Loucy (cell line): ENCODE measurements around the gene HOXA13.

Experiments
- H2AFZ ChIP-seq: fragments of 200-600 bp; sonication (generic); 2 replicates; pipeline ENCODE4 v1.6.0; 2016; ENCODE audit warnings: antibody characterized with exemption, mild to moderate bottlenecking, low read length, moderate library complexity
- H3F3A ChIP-seq: fragments of 200-600 bp; 2 replicates; pipeline ENCODE4 v1.6.0; 2016; ENCODE audit warnings: antibody characterized with exemption, low read depth, mild to moderate bottlenecking
- H3K27me3 ChIP-seq: fragments of 200-600 bp; sonication (generic); 2 replicates; pipeline ENCODE4 v1.6.1; 2014; ENCODE audit warnings: low read length, mild to moderate bottlenecking; ENCODE audit not compliant: insufficient read depth, poor library complexity, severe bottlenecking
- H3K36me3 ChIP-seq: fragments of 200-600 bp; sonication (generic); 2 replicates; pipeline ENCODE4 v1.6.1; 2016; ENCODE audit warnings: low read length; ENCODE audit not compliant: insufficient read depth
- H3K4me1 ChIP-seq: fragments of 200-600 bp; sonication (generic); 2 replicates; pipeline ENCODE4 v1.5.1; 2014; ENCODE audit warnings: low read length, mild to moderate bottlenecking; ENCODE audit not compliant: insufficient read depth, poor library complexity, severe bottlenecking
- H3K4me2 ChIP-seq: fragments of 200-600 bp; sonication (generic); 2 replicates; pipeline ENCODE4 v1.6.0; 2014; ENCODE audit warnings: antibody characterized with exemption, low read length, low read depth, mild to moderate bottlenecking; ENCODE audit not compliant: poor library complexity, severe bottlenecking
- H3K4me3 ChIP-seq: fragments of 200-600 bp; sonication (generic); 2 replicates; pipeline ENCODE4 v1.5.1; 2014; ENCODE audit warnings: low read length, mild to moderate bottlenecking, mixed read lengths; ENCODE audit not compliant: poor library complexity, severe bottlenecking
- H3K79me2 ChIP-seq: fragments of 200-600 bp; sonication (generic); 2 replicates; pipeline ENCODE4 v1.6.1; 2014; ENCODE audit warnings: low read length; ENCODE audit not compliant: insufficient read depth
- H3K9ac ChIP-seq: fragments of 200-600 bp; sonication (generic); 2 replicates; pipeline ENCODE4 v1.6.0; 2014; ENCODE audit warnings: mild to moderate bottlenecking, low read depth, low read length, moderate library complexity; ENCODE audit not compliant: poor library complexity, severe bottlenecking
- H3K9me2 ChIP-seq: fragments of 200-600 bp; sonication (generic); replicated peaks from 2 replicates; pipeline ENCODE4 v1.6.1; 2016; ENCODE audit warnings: low read depth, low read length, mixed read lengths
- H3K9me3 ChIP-seq: fragments of 200-600 bp; sonication (generic); 2 replicates; pipeline ENCODE4 v1.6.1; 2014; ENCODE audit warnings: mild to moderate bottlenecking, antibody characterized with exemption, low read length, low read depth; ENCODE audit not compliant: insufficient read depth
- H4K20me1 ChIP-seq: fragments of 200-600 bp; sonication (generic); 2 replicates; pipeline ENCODE4 v1.6.0; 2014; ENCODE audit warnings: antibody characterized with exemption, low read length, mild to moderate bottlenecking; ENCODE audit not compliant: insufficient read depth, poor library complexity, severe bottlenecking
- EZH2phosphoT487 ChIP-seq: fragments of 200-600 bp; IDR thresholded peaks from 2 replicates; pipeline ENCODE4 v1.6.1; 2018; ENCODE audit warnings: antibody characterized with exemption, mild to moderate bottlenecking, moderate library complexity, borderline replicate concordance
- TF ChIP-seq, protein P1 (sequence below): fragments of 200-600 bp; sonication (generic); conservative IDR thresholded peaks from 2 replicates; pipeline ENCODE4 v1.5.1; 2014; ENCODE audit warnings: mild to moderate bottlenecking, antibody characterized with exemption, low read length

Gene HOXA13

GRCh38 chr7:27158436-27159265 is 41.2 kb downstream of the HOXA13 start:
- no peaks in the 10 kb centered on the region for H3K9me2 ChIP-seq
- peaks cover 12% of the 10 kb centered on the region; the same call in 1 of the 2 replicates for H3F3A ChIP-seq
- no peak overlapping the region for H2AFZ ChIP-seq
- H3K36me3 ChIP-seq: peaks cover 17% of the 10 kb centered on the region
- peaks cover 19% of the 10 kb centered on the region for H3K4me1 ChIP-seq
- peak overlapping the region; percentile 94 for H3K4me3 ChIP-seq
- H4K20me1 ChIP-seq: peaks cover 19% of the 10 kb centered on the region
- TF ChIP-seq EZH2phosphoT487: no peak
- TF ChIP-seq, protein P1, sequence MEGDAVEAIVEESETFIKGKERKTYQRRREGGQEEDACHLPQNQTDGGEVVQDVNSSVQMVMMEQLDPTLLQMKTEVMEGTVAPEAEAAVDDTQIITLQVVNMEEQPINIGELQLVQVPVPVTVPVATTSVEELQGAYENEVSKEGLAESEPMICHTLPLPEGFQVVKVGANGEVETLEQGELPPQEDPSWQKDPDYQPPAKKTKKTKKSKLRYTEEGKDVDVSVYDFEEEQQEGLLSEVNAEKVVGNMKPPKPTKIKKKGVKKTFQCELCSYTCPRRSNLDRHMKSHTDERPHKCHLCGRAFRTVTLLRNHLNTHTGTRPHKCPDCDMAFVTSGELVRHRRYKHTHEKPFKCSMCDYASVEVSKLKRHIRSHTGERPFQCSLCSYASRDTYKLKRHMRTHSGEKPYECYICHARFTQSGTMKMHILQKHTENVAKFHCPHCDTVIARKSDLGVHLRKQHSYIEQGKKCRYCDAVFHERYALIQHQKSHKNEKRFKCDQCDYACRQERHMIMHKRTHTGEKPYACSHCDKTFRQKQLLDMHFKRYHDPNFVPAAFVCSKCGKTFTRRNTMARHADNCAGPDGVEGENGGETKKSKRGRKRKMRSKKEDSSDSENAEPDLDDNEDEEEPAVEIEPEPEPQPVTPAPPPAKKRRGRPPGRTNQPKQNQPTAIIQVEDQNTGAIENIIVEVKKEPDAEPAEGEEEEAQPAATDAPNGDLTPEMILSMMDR: no peak
- H3K79me2 ChIP-seq: peaks cover 98% of the 10 kb centered on the region
- peaks cover 19% of the 10 kb centered on the region for H3K27me3 ChIP-seq
- peak overlapping the region; percentile 91 for H3K4me2 ChIP-seq
- peak overlapping the region; percentile 99 for H3K9ac ChIP-seq
- no peaks in the 10 kb centered on the region for H3K9me3 ChIP-seq

GRCh38 chr7:27157702-27158431 is 42.0 kb downstream of the HOXA13 start:
- Histone ChIP-seq H3K27me3 (peaks cover 11% of the 10 kb centered on the region), H3K4me2 (peak overlapping the region; percentile 91), H2AFZ (no peak overlapping the region), H3F3A (peaks cover 10% of the 10 kb centered on the region; the same call in 1 of the 2 replicates), H3K4me3 (peak overlapping the region; percentile 94), H4K20me1 (peaks cover 11% of the 10 kb centered on the region), H3K9ac (peak overlapping the region; percentile 99), H3K4me1 (peaks cover 27% of the 10 kb centered on the region), H3K9me3 (no peaks in the 10 kb centered on the region), H3K79me2 (peaks cover 98% of the 10 kb centered on the region), H3K9me2 (no peaks in the 10 kb centered on the region), H3K36me3 (peaks cover 9% of the 10 kb centered on the region)
- no peak for TF ChIP-seq EZH2phosphoT487
- TF ChIP-seq, protein P1: no peak

GRCh38 chr7:27156916-27157701 is 42.8 kb downstream of the HOXA13 start:
- H3K4me3 ChIP-seq: peak overlapping the region; percentile 94
- H3K9me3 ChIP-seq: no peaks in the 10 kb centered on the region
- no peak overlapping the region for H2AFZ ChIP-seq
- H3K79me2 ChIP-seq: peaks cover 98% of the 10 kb centered on the region
- H3K27me3 ChIP-seq: peaks cover 6% of the 10 kb centered on the region
- peak overlapping the region; percentile 91 for H3K4me2 ChIP-seq
- no peak for TF ChIP-seq EZH2phosphoT487
- TF ChIP-seq, protein P1: no peak
- peaks cover 5% of the 10 kb centered on the region; the same call in 1 of the 2 replicates for H3F3A ChIP-seq
- no peaks in the 10 kb centered on the region for H3K9me2 ChIP-seq
- H3K36me3 ChIP-seq: 0 out of 2 replicates have a peak, but pooled peaks cover 3% of the 10 kb centered on the region
- peaks cover 5% of the 10 kb centered on the region for H4K20me1 ChIP-seq
- peaks cover 29% of the 10 kb centered on the region for H3K4me1 ChIP-seq
- H3K9ac ChIP-seq: peak overlapping the region; percentile 99
